Stimulated activated CD4-positive, alpha-beta T cell treated with anti-CD3 and anti-CD28 coated beads, Interleukin-2, amount 100 ng/mL, for 48 hours (primary cell): ENCODE results near the gene ZNF560.

Experiments
- DNase-seq, 2 donors: peaks; one replicate each; pipeline ENCODE4 v3.0.0-alpha.2; 2020

Gene ZNF560

GRCh38 chr19:9435279-9436268, 62.8 kb downstream of the ZNF560 start, which contains the start of gene ZNF266:
TSS of gene ZNF266 (minus strand) at chr19:9435573. CDS start at chr19:9420089, 15,484 bp downstream.
- DNase-seq = peak; percentile 88 to 90

GRCh38 chr19:9431475-9431874, 66.9 kb downstream of the ZNF560 start:
- DNase-seq = peak in 1 of 2 donors; percentile 15

GRCh38 chr19:9430444-9430843, 68.0 kb downstream of the ZNF560 start:
- no peak for DNase-seq

- no peak for DNase-seq
Measured at GRCh38 chr19:9427941-9428340, 70.5 kb downstream of the ZNF560 start.
